ENCODE results near the gene SEMA3C.

Gene SEMA3C

GRCh38 chr7:80783186-80783677, 135.6 kb downstream of the SEMA3C start:
- no peak overlapping the region for H3K27ac ChIP-seq
- no peak for TF ChIP-seq CTCF (conservative IDR thresholded peaks at IDR 0.05; ENCODE audit: low read depth)
- DNase-seq (ENCODE audit: low spot score), result no peak
- ChIA-PET CTCF (interaction anchor here (0.6 kb wide), 1 partner anchor 36 kb away, joined by 4 read pairs; no protein-coding TSS in a partner anchor), POLR2A (ENCODE audit: low non-redundant PET) (no interaction called here)

GRCh38 chr7:80781561-80781979, 137.3 kb downstream of the SEMA3C start:
- peak overlapping the region; percentile 91 for H3K27ac ChIP-seq
- POLR2A ChIA-PET (ENCODE audit: low non-redundant PET), result no interaction called here
- CTCF ChIA-PET, result no interaction called here
- peak; percentile 68 for DNase-seq (ENCODE audit: low spot score)
- TF ChIP-seq CTCF (conservative IDR thresholded peaks at IDR 0.05; ENCODE audit: low read depth), result no peak

- DNase-seq (ENCODE audit: low spot score), result no peak
- CTCF ChIA-PET, result interaction anchor here (0.6 kb wide), 1 partner anchor 24 kb away, joined by 4 read pairs; no protein-coding TSS in a partner anchor
- POLR2A ChIA-PET (ENCODE audit: low non-redundant PET), result no interaction called here
- peak overlapping the region; percentile 91 for H3K27ac ChIP-seq
- no peak for TF ChIP-seq CTCF (conservative IDR thresholded peaks at IDR 0.05; ENCODE audit: low read depth)
These were observed 137.7 kb downstream of the SEMA3C start for GRCh38 chr7:80781146-80781545.

GRCh38 chr7:80779456-80779855, 139.4 kb downstream of the SEMA3C start:
- peak; percentile 43 for DNase-seq (ENCODE audit: low spot score)
- ChIA-PET POLR2A (ENCODE audit: low non-redundant PET) (no interaction called here), CTCF (no interaction called here)
- H3K27ac ChIP-seq, result no peak overlapping the region
- TF ChIP-seq CTCF (conservative IDR thresholded peaks at IDR 0.05; ENCODE audit: low read depth), result no peak

GRCh38 chr7:80775897-80776296, 143.0 kb downstream of the SEMA3C start:
- no peak for DNase-seq (ENCODE audit: low spot score)
- POLR2A ChIA-PET (ENCODE audit: low non-redundant PET), result no interaction called here
- no peak for TF ChIP-seq CTCF (conservative IDR thresholded peaks at IDR 0.05; ENCODE audit: low read depth)
- CTCF ChIA-PET, result no interaction called here
- H3K27ac ChIP-seq, result no peak overlapping the region

- CTCF ChIA-PET, result interaction anchor here (0.7 kb wide), 1 partner anchor 510 kb away, joined by 3 read pairs; no protein-coding TSS in a partner anchor
- POLR2A ChIA-PET (ENCODE audit: low non-redundant PET), result no interaction called here
- no peak for DNase-seq (ENCODE audit: low spot score)
- TF ChIP-seq CTCF (conservative IDR thresholded peaks at IDR 0.05; ENCODE audit: low read depth), result no peak
- no peak overlapping the region for H3K27ac ChIP-seq
These were observed 143.4 kb downstream of the SEMA3C start for GRCh38 chr7:80775482-80775881.
